ENCODE measurements around the gene MYL10. TPM values are rescaled to one million over a fixed set of nuclear protein-coding genes. Genes with fewer than 3 reads are reported as not detected.
"Not testable (repeated sequence)": the region's sequence is repeated elsewhere in the genome, so short reads cannot be mapped to it uniquely, and the experiment has no call there.

Gene MYL10
- total RNA-seq, 1 experiment from 2014 or later = not detected

GRCh38 chr7:101620991-101621390 lies 8.1 kb downstream of the MYL10 start:
- no peak for DNase-seq (ENCODE audit: extremely low read depth, low read depth)

- DNase-seq (ENCODE audit: extremely low read depth, low read depth) = no peak
These were observed 8.7 kb downstream of the MYL10 start for GRCh38 chr7:101620395-101620794.

- DNase-seq (ENCODE audit: extremely low read depth, low read depth) = no peak
These were observed 10.2 kb downstream of the MYL10 start for GRCh38 chr7:101618916-101619315.

DNA sequence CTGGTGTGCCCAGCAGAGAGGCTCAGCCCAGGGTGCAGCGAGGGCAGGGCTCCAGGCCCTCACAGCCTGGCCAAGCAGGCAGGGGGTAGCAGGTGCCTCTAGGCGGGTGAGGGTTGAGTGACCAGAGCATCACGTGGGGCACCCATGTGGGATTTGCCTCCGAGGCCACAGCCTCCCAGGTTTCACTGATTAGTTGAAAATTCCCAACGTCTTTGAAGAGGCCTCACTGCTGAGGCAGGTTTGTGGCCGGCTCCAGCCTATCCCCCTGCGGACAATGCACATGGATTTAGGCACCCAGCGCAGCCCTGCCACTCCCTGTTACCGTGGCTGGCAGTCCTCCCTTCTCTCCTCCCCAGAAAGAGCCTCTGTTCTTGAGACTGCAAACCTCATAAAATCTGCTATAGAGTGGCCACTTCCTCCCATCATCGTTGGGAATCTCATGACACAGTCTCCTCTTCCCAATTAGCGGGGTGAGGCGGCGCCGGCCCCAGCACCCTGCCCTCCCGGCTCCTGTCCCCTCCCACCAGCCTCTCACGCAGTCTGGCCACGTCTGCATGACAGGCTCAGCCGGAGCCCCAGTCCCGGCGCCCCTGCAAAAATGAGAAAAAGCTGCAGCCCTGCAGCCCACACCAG lies 10.8 kb downstream of the MYL10 start:
- DNase-seq (ENCODE audit: extremely low read depth, low read depth) = no peak

GRCh38 chr7:101617451-101618206 lies 11.5 kb downstream of the MYL10 start:
- DNase-seq (ENCODE audit: extremely low read depth, low read depth) = no peak

GRCh38 chr7:101615446-101615845 lies 13.7 kb downstream of the MYL10 start:
- no peak for DNase-seq (ENCODE audit: extremely low read depth, low read depth)

DNA sequence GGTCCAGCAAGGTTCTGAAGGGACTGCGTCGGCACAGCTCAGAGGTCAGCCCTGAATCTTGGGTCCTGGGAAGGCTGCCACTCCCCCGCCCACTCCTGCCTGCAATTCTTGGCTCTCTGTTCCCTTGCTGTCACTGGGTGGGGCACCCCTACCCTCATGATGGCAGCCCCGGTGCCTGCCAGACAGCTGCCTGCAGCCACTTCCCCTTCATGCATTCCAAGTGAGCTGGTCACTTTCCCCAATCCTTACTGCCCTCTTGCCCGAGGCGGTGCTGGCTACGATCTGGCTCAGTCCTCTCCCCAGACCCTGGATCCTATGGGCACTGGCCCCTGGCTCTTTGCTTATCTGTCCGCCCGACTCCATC lies 14.2 kb downstream of the MYL10 start:
- no peak for DNase-seq (ENCODE audit: extremely low read depth, low read depth)

DNA sequence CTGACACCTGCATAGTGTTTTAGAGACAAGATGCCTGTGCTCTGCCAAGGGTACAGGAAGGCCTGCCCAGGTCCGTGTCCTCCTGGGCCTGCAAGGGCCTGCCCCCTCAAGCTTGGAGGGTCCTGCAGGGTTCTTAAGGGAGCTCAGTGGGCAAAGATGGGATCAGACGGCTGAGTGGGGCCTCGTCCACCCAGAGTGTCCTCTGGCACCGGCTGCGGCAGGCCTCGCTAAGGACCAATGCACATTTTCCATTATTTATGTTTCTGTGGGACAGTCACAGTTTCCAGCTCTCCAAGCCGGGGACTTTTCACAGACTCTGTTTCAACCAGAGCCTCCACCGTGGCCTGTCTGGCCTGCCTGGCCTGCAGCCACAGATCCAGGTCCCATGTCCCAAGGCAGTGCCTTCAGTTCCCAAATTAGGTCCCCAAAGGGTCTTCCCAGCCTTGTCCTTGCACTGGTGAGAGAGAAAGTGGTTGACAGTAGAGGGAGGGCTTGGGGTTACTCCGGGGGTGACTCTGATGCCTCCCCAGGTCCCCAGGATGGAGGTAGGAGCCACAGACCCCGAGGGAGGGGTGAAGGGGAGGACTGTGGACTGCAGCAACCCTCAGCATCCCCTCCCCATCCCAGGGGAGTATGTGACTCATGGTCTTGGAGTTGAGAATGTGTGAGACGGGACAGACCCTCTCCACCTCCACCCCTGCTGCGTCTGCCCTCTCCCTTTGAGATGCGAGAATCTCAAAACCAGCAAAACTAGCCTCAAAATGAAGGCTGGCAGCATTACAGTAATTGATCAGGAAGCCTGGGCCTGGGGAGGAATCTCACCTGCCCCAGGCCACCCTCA lies 14.8 kb downstream of the MYL10 start:
- no peak for DNase-seq (ENCODE audit: extremely low read depth, low read depth)

GRCh38 chr7:101612885-101613515 lies 16.1 kb downstream of the MYL10 start:
- no peak for DNase-seq (ENCODE audit: extremely low read depth, low read depth)

DNA sequence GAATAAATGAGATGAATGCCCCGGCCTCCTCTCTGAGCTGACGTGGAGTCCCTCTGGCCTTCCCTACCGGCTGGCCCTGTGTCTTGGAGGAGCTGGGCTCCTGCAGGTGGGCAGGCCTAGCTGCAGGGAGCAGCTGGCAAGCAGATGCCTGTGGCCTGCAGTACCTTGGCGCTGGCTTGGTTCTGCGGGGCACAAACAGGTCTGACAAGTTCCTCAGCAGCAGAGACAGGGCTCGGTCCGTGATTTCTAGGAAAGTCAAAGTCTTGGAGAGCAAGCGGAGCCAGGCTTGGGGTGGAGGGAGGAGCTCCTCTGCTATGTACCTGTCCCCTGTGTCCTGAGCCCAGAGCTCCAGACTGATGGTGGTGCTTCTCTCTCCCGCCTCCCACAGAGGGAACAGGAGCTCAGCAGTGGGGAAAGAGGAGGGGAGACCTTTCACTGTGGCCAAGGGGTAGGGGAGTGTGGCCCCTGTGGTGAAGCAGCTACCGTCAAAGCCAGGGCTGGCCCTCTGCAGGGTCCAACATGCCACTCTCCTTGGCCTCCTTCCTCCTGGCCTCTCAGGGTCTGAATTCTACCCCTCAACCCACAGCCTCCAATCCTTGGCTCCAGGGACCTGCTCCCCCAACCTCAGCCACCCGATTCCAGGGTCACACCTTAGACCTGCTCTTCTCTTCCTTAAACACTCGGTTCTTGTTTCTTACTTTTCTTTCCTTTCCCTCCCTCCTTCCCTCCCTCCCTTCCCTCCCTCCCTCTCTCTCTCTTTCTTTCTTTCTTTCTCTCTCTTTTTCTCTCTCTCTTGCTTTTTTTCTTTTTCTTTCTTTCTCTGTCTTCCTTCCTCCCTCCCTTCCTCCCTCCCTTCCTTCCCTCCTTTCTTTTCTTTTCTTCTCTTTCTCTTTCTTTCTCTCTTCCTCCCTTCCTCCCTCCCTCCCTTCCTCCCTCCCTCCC lies 20.1 kb downstream of the MYL10 start:
- DNase-seq (ENCODE audit: extremely low read depth, low read depth) = no peak

GRCh38 chr7:101606498-101606923 lies 22.6 kb downstream of the MYL10 start:
- no peak for DNase-seq (ENCODE audit: extremely low read depth, low read depth)

DNA sequence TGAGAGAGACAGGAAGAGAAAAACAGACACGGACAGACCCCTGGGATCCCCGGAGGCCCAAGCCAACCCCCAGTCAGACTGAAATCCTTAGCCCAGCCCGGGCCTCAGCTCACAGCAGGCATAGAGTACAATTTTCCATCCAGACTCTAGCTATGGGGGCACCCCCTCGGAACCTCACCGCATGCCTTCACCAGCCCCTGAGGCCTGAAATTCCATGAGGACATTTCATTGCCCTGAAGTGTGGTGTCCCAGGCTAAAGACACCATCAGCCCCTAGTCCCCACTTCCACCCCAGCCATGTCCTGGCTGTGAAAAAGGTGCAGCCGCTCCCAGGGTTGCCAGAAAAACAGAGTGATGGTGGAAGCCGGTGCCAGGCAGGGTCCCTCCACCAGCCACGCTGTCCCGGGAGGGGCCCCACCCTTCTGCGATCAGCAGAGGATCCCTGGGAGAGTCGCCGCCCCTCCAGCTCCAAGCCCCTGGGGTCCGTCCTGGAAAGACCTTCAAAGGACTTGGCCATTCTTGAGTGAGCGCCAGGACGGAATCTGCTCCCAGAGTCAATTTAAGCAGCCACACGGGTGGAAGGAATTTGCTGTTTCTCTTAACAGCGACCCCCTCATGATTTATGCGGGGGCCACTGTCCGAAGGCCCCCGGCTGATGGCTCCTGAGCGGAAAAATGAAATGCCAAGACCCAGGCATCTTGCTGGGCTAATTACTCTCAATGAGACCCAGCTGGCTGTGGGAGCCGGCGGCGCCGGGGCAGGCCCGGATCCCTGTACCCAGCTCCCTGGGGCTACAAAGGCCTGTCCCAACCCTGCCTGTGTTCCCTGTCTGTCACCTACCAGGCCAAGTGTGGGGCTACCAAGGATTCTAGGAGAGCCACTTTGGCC lies 23.2 kb downstream of the MYL10 start:
- no peak for DNase-seq (ENCODE audit: extremely low read depth, low read depth)

- not testable (repeated sequence) for DNase-seq (ENCODE audit: extremely low read depth, low read depth)
These were observed 24.2 kb downstream of the MYL10 start for GRCh38 chr7:101604934-101605332.

DNA sequence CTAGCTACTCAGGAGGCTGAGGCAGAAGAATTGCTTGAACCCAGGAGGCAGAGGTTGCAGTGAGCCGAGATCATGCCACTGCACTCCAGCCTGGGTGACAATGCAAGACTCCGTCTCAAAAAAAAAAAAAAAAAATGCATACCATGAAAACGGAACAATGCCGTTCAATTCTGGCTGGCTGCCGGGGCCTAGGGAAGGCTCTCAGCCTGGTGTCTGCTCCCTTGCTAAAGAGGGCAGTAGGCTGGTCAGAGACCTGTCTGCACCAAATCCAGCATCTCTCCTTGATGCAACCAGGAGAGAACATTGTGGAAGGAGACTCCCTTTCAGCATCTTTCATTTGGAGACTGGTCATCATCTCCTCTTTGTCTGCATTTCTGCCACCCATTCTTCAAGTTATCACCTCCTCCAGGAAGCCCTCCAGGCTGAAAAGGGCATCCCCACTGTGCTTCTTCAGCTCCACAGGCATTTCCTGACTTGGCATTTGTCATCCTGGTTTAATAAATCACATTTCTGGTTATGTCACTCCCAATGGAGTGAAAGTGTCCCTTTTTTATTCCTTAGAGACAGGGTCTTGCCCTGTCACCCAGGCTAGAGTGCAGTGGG lies 24.7 kb downstream of the MYL10 start:
- no peak for DNase-seq (ENCODE audit: extremely low read depth, low read depth)

DNA sequence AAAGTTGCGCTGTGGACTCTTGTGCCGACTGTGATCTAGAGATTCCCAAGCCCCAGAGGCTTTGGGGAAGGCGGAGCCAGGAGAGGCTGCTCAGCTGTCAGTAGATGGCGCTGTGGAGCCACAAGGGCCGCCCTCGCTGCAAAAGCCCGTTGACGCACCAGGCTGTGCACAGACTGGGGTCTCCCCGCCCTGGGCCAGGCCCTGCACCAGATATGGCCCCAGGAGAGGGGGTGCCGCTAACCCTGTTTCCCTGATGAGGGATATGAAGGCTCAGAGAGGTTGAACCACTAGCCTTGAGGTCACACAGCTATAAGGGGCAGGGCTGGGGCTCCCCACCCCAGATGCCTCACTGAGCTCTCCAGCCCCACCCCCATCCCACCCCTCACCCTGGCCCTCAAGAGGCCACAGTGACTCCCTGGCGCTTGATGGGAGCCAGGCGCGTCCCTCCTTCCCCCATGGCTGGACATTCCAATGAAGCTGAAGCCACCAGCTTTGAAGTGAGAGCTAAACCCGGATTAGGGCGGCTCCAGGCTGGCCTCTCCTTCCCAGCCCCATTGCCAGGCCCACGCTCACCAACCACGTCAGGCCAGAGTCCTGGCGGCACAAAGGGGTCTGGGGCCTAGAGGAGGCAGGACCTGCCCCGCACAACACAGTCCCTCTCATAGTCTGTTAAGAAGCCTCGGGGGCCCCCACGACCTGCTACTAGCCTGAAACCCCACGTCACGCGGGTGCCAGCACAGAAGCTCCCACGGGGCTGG lies 26.4 kb downstream of the MYL10 start:
- DNase-seq (ENCODE audit: extremely low read depth, low read depth) = peak; percentile 71

- DNase-seq (ENCODE audit: extremely low read depth, low read depth) = no peak
These were observed 27.0 kb downstream of the MYL10 start for GRCh38 chr7:101602082-101602481.

DNA sequence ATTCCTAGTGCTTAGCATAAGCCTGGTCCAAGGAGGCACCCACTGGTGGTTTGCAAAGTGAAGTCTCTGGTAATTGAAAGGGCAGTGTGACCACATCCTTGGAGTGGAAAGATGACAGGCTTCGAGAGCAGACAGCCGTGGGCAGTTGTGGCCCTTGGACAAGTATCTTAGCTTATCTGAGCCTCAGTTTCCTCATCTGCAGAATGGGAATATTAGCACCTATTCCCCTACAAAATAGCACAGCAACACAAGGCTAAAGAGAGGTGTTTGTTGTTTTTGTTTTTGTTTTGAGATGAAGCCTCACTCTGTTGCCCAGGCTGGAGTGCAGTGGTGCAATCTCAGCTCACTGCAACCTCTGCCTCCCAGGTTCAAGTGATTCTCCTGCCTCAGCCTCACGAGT lies 29.3 kb downstream of the MYL10 start:
- no peak for DNase-seq (ENCODE audit: extremely low read depth, low read depth)
